HG02798 (cell line): ENCODE data around the gene ZFAND6.
"Not testable (repeated sequence)": the region's sequence is repeated elsewhere in the genome, so short reads cannot be mapped to it uniquely, and the experiment has no call there.

Source experiments
- ATAC-seq: cut with Tn5 transposase; IDR thresholded peaks from one replicate; pipeline ENCODE4 v1.9.1; 2021; ENCODE audit warnings: mild to moderate bottlenecking; ENCODE audit not compliant: unreplicated experiment, poor library complexity

ZFAND6 gene

GRCh38 chr15:80136854-80137253 lies 77.4 kb downstream of the ZFAND6 start:
- no peak for ATAC-seq

GRCh38 chr15:80138961-80139360 lies 79.5 kb downstream of the ZFAND6 start:
- ATAC-seq, result no peak

- ATAC-seq, result no peak
Observed at GRCh38 chr15:80140909-80141308, 81.4 kb downstream of the ZFAND6 start.

GRCh38 chr15:80141916-80142598 lies 82.6 kb downstream of the ZFAND6 start:
- ATAC-seq, result no peak

- no peak for ATAC-seq
Observed at GRCh38 chr15:80142646-80143045, 83.2 kb downstream of the ZFAND6 start.

GRCh38 chr15:80151148-80151547 lies 91.7 kb downstream of the ZFAND6 start:
- ATAC-seq, result no peak

GRCh38 chr15:80151576-80151975 lies 92.1 kb downstream of the ZFAND6 start:
- ATAC-seq, result no peak

- peak; percentile 68 for ATAC-seq
Observed at GRCh38 chr15:80152180-80152895, 92.9 kb downstream of the ZFAND6 start.

- peak; percentile 67 for ATAC-seq
Observed at GRCh38 chr15:80152896-80153876, 93.7 kb downstream of the ZFAND6 start, which contains the start of gene FAH. Gene FAH, plus strand, starts transcription at chr15:80152999. Its CDS starts 56 bp downstream, at chr15:80153055.

- no peak for ATAC-seq
Observed at GRCh38 chr15:80153900-80154299, 94.4 kb downstream of the ZFAND6 start.

GRCh38 chr15:80154336-80154735 lies 94.9 kb downstream of the ZFAND6 start:
- ATAC-seq, result no peak

GRCh38 chr15:80155001-80155377 lies 95.5 kb downstream of the ZFAND6 start:
- ATAC-seq, result no peak

- not testable (repeated sequence) for ATAC-seq
Observed at GRCh38 chr15:80155378-80156175, 96.1 kb downstream of the ZFAND6 start.

- ATAC-seq, result no peak
Observed at GRCh38 chr15:80156176-80156720, 96.8 kb downstream of the ZFAND6 start.

GRCh38 chr15:80157215-80157614 lies 97.7 kb downstream of the ZFAND6 start:
- ATAC-seq, result no peak

- no peak for ATAC-seq
Observed at GRCh38 chr15:80159301-80159700, 99.8 kb downstream of the ZFAND6 start.

- no peak for ATAC-seq
Observed at GRCh38 chr15:80159811-80160569, 100.5 kb downstream of the ZFAND6 start.

GRCh38 chr15:80160570-80161156 lies 101.2 kb downstream of the ZFAND6 start:
- peak; percentile 46 for ATAC-seq
